Smooth muscle cell (in vitro differentiated cells): Measurements from ENCODE around the gene OXCT2. TPM values are rescaled to one million over a fixed set of nuclear protein-coding genes. Genes with fewer than 3 reads are reported as not detected.

Source experiments
- DNase-seq: peaks from one replicate; lab custom pipeline; 2025; ENCODE audit not compliant: unreplicated experiment; lab: John Stamatoyannopoulos, UW
- H2AFZ ChIP-seq: fragments of 200-600 bp; sonication (generic); 2 replicates; pipeline ENCODE4 v1.6.0; 2016; ENCODE audit warnings: antibody characterized with exemption, low read depth, mild to moderate bottlenecking
- H3F3A ChIP-seq: fragments of 200-600 bp; sonication (generic); 2 replicates; pipeline ENCODE4 v1.6.0; 2017; ENCODE audit warnings: antibody characterized with exemption, low read depth
- H3K27ac ChIP-seq: fragments of 200-600 bp; sonication (generic); 2 replicates; pipeline ENCODE4 v1.5.1; 2016; ENCODE audit warnings: low read depth, mild to moderate bottlenecking
- H3K27me3 ChIP-seq: fragments of 200-600 bp; sonication (generic); 2 replicates; pipeline ENCODE4 v1.6.1; 2016; ENCODE audit warnings: low read depth, mild to moderate bottlenecking
- H3K36me3 ChIP-seq: fragments of 200-600 bp; sonication (generic); 2 replicates; pipeline ENCODE4 v1.5.1; 2016; ENCODE audit warnings: low read depth
- H3K4me1 ChIP-seq: fragments of 200-600 bp; sonication (generic); 2 replicates; pipeline ENCODE4 v1.5.1; 2016; ENCODE audit warnings: low read depth
- H3K4me2 ChIP-seq: fragments of 200-600 bp; sonication (generic); 2 replicates; pipeline ENCODE4 v1.6.0; 2016; ENCODE audit warnings: mild to moderate bottlenecking
- H3K4me3 ChIP-seq: fragments of 200-600 bp; sonication (generic); 2 replicates; pipeline ENCODE4 v1.5.1; 2016; ENCODE audit warnings: mild to moderate bottlenecking
- H3K79me2 ChIP-seq: fragments of 200-600 bp; sonication (generic); 2 replicates; pipeline ENCODE4 v1.6.0; 2016; ENCODE audit warnings: low read depth, mild to moderate bottlenecking
- H3K9ac ChIP-seq: fragments of 200-600 bp; sonication (generic); 2 replicates; pipeline ENCODE4 v1.6.0; 2016; ENCODE audit warnings: low read depth
- H3K9me3 ChIP-seq: fragments of 200-600 bp; sonication (generic); replicated peaks from 2 replicates; pipeline ENCODE4 v1.5.1; 2016; ENCODE audit warnings: low read depth
- H4K20me1 ChIP-seq: fragments of 200-600 bp; sonication (generic); 2 replicates; pipeline ENCODE4 v1.6.0; 2016; ENCODE audit warnings: low read depth
- WGBS: methylation state at CpG from one replicate; pipeline ENCODE4 v1.1.7; 2016; ENCODE audit warnings: low lambda C conversion rate; 5-methylcytosine and 5-hydroxymethylcytosine counted together
- polyA plus RNA-seq: library from polyadenylated mRNA; unstranded; fragments of >200 nt; fragmentation: Nextera tagmentation; extraction: Ambion mirVana; gene quantifications from 2 replicates; pipeline ENCODE4 v1.2.1, GENCODE V29; 2016
- total RNA-seq: library from RNA; depleted of rRNA; stranded (reverse); fragments of >200 nt; gene quantifications from 2 replicates; pipeline ENCODE4 v1.2.3, GENCODE V29; 2014
- TF ChIP-seq, protein P1 (sequence below): fragments of 200-600 bp; sonication (generic); IDR thresholded peaks from 2 replicates; pipeline ENCODE4 v1.5.1; 2017; ENCODE audit warnings: borderline replicate concordance, mild to moderate bottlenecking, antibody characterized with exemption; ENCODE audit not compliant: insufficient read depth, poor library complexity, severe bottlenecking

The OXCT2 gene
- total and polyA plus RNA-seq, 2 experiments from 2014 or later: not detected

DNA sequence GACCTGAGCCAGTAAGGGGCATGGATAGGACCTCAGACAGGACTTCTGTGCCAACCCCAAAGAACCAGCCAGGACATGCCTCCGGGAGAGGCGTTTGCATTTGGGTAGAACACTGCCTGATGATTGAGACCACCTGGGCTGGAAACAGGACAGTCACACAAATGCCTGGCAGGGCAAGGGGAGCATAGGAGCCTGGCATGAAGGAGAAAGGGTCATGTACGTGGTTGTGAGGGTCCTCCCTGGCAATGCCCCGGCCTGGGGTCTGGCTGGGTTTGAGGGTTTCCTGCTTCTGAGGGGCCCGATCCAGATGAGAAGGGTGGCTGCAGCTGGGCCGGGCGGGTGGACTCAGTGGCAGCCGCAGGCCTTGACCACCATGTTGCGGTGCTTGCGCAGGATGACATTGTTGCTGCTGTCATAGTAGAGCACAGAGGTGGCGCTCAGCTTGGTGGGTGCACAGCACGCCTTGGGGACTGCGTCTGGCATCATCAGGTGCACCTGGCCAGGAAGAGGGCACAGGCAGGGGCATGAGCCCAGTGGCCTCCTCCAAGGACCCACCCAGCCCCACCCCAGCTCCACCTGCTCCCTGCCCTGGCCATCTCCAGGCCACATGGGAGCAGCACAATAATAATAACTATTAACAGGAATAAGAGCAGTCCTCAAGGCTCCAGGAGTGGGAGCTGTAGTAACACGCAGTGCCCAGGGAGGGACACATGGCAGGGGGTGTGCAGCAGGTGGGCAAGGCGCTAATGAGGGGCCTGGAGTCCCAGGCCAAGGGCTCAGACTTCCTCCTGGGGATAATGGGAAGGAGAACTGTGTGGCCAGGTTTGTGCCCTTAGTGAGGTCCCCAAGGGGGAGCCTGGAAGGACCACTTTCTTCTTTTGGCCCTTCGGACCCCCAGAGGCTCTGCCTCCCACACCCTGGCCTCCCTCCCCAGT, 10.8 kb downstream of the OXCT2 start:
- Histone ChIP-seq H3K79me2 (no peaks in the 10 kb centered on the region), H4K20me1 (no peaks in the 10 kb centered on the region), H3K27me3 (no peaks in the 10 kb centered on the region), H3K4me3 (no peak overlapping the region), H3K4me2 (no peak overlapping the region), H2AFZ (no peak overlapping the region), H3K4me1 (no peaks in the 10 kb centered on the region), H3K9me3 (no peaks in the 10 kb centered on the region), H3K36me3 (no peaks in the 10 kb centered on the region), H3K9ac (no peak overlapping the region), H3F3A (no peaks in the 10 kb centered on the region), H3K27ac (no peak overlapping the region)
- no peak for DNase-seq
- 89% methylated on average over 14 of the region's 16 CpGs for WGBS
- TF ChIP-seq, protein P1, sequence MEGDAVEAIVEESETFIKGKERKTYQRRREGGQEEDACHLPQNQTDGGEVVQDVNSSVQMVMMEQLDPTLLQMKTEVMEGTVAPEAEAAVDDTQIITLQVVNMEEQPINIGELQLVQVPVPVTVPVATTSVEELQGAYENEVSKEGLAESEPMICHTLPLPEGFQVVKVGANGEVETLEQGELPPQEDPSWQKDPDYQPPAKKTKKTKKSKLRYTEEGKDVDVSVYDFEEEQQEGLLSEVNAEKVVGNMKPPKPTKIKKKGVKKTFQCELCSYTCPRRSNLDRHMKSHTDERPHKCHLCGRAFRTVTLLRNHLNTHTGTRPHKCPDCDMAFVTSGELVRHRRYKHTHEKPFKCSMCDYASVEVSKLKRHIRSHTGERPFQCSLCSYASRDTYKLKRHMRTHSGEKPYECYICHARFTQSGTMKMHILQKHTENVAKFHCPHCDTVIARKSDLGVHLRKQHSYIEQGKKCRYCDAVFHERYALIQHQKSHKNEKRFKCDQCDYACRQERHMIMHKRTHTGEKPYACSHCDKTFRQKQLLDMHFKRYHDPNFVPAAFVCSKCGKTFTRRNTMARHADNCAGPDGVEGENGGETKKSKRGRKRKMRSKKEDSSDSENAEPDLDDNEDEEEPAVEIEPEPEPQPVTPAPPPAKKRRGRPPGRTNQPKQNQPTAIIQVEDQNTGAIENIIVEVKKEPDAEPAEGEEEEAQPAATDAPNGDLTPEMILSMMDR: no peak

DNA sequence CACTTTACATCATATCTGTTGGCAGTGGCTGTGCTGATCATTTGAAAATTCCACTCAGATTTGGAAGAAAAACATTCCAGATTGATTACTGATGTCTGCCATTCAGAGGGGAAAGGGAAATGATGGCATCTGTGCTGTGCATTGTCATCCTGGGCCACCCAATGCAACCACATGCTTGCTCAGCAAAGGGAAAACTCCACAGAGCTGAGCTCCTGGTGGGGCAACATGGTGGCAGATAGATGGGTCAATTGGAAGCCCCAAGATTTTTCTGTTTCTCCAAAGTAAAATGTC, 11.8 kb downstream of the OXCT2 start:
- Histone ChIP-seq H3K79me2 (no peaks in the 10 kb centered on the region), H3K9me3 (no peaks in the 10 kb centered on the region), H3K4me2 (no peak overlapping the region), H3F3A (no peaks in the 10 kb centered on the region), H4K20me1 (no peaks in the 10 kb centered on the region), H3K4me3 (no peak overlapping the region), H3K36me3 (no peaks in the 10 kb centered on the region), H3K4me1 (no peaks in the 10 kb centered on the region), H2AFZ (no peak overlapping the region), H3K27ac (no peak overlapping the region), H3K9ac (no peak overlapping the region), H3K27me3 (no peaks in the 10 kb centered on the region)
- DNase-seq: no peak
- TF ChIP-seq, protein P1: no peak

DNA sequence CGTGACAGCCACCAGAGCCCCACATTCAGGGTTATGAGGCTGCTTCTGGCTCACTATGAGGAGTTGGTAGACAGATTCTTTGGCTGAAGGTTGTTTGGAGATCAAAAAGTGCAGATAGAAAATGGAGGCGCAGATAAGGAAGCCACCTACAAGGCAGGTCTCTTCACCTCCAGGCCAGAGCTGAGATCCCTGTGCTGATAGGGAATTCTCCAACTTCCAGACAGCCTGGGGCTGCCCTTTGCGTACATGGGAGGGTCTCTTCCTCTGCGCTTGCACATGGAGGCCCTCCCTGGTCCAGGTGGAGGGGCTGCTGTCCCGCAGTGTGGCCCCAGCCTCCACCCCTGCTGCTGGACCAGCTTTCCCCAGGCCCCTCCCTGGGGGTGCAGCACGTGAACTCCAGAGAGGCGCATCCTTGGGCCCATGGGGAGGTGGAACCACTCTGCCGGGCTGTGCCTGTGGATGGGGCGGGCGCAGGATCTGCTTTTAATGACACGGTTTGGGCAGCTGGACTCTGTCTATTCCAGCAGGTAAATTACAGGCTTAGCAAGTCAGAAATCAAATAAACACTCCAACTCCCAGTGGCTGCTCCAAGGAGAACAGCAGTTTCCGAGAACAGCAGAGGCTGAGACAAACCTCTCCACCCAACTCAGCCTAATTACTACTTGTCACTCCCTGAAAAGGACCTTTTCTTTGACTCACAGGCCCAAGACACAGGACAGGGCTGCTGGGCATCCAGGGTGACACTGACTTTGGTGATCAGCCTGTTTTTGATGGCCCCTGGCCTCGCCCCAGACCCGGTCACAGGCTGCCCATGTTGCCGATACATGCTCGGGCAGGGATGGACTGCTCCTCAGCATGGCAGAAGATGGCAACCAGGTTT, 12.4 kb downstream of the OXCT2 start:
- no peaks in the 10 kb centered on the region for H3K27me3 ChIP-seq
- TF ChIP-seq, protein P1: no peak
- no peak for DNase-seq
- H3K4me3 ChIP-seq: no peak overlapping the region
- H3K9ac ChIP-seq: no peak overlapping the region
- 90% methylated on average over 15 of the region's 16 CpGs for WGBS
- no peak overlapping the region for H2AFZ ChIP-seq
- H3K4me1 ChIP-seq: no peaks in the 10 kb centered on the region
- no peak overlapping the region for H3K27ac ChIP-seq
- no peaks in the 10 kb centered on the region for H3K36me3 ChIP-seq
- H3K79me2 ChIP-seq: no peaks in the 10 kb centered on the region
- H3K9me3 ChIP-seq: no peaks in the 10 kb centered on the region
- H3F3A ChIP-seq: no peaks in the 10 kb centered on the region
- no peak overlapping the region for H3K4me2 ChIP-seq
- no peaks in the 10 kb centered on the region for H4K20me1 ChIP-seq
